BJ (cell line): ENCODE measurements around the gene SATB2. TPM values are rescaled to one million over a fixed set of nuclear protein-coding genes. Genes with fewer than 3 reads are reported as not detected.

ENCODE experiments used
- CTCF ChIA-PET: fragments of 350-600 bp; formaldehyde crosslinking; extraction: SDS; loops from one replicate; lab custom pipeline; 2021; ENCODE audit warnings: antibody characterized with exemption, inconsistent platforms; lab: Yijun Ruan, JAX
- POLR2A ChIA-PET: fragments of 300-600 bp; sonication (Branson Sonifier 250); formaldehyde crosslinking; extraction: SDS; loops from one replicate; lab custom pipeline; 2021; ENCODE audit warnings: antibody characterized with exemption; lab: Charles Lee
- DNase-seq: peaks from one replicate; pipeline ENCODE4 v3.0.0-alpha.2; 2011; ENCODE audit warnings: low read depth
- H3K27me3 ChIP-seq: 2 replicates; pipeline ENCODE4 v1.6.0; 2011; ENCODE audit warnings: low read length; ENCODE audit not compliant: control insufficient read depth, insufficient read depth
- H3K36me3 ChIP-seq: 2 replicates; pipeline ENCODE4 v1.5.1; 2011; ENCODE audit warnings: low read length; ENCODE audit not compliant: control insufficient read depth, insufficient read depth
- H3K4me3 ChIP-seq: 2 replicates; pipeline ENCODE4 v1.5.1; 2011; ENCODE audit warnings: low read depth, mild to moderate bottlenecking, control low read depth, low read length
- CTCF ChIP-seq: IDR thresholded peaks from 2 replicates; pipeline ENCODE4 v1.5.1; 2011; ENCODE audit warnings: low read depth, mild to moderate bottlenecking, control low read depth, inconsistent platforms, low read length, moderate library complexity; ENCODE audit not compliant: insufficient read depth
- polyA plus RNA-seq: library from polyadenylated mRNA; depleted of rRNA; stranded (reverse); fragments of >200 nt; gene quantifications from 2 replicates; pipeline ENCODE4 v1.2.3, GENCODE V29; 2011

Gene SATB2
- polyA plus RNA-seq, 1 experiment = 4.8 TPM

- POLR2A ChIA-PET = no interaction called here
- H3K36me3 ChIP-seq = peaks cover 3% of the 10 kb centered on the region
- TF ChIP-seq CTCF = no peak
- CTCF ChIA-PET = no interaction called here
- no peaks in the 10 kb centered on the region for H3K27me3 ChIP-seq
- DNase-seq = no peak
- no peak overlapping the region for H3K4me3 ChIP-seq
Observed at GRCh38 chr2:199312931-199313330, 144.8 kb downstream of the SATB2 start.

GRCh38 chr2:199310771-199311585, 146.8 kb downstream of the SATB2 start:
- TF ChIP-seq CTCF = no peak
- DNase-seq = no peak
- Histone ChIP-seq H3K36me3 (peaks cover 3% of the 10 kb centered on the region), H3K4me3 (no peak overlapping the region), H3K27me3 (no peaks in the 10 kb centered on the region)
- POLR2A ChIA-PET = no interaction called here
- CTCF ChIA-PET = no interaction called here

- no peak for DNase-seq
- TF ChIP-seq CTCF = no peak
- Histone ChIP-seq H3K36me3 (peaks cover 3% of the 10 kb centered on the region), H3K27me3 (no peaks in the 10 kb centered on the region), H3K4me3 (no peak overlapping the region)
- ChIA-PET POLR2A (no interaction called here), CTCF (no interaction called here)
Observed at GRCh38 chr2:199309973-199310372, 147.8 kb downstream of the SATB2 start.

GRCh38 chr2:199309411-199309810, 148.3 kb downstream of the SATB2 start:
- no peak for DNase-seq
- ChIA-PET CTCF (no interaction called here), POLR2A (no interaction called here)
- no peak overlapping the region for H3K4me3 ChIP-seq
- no peaks in the 10 kb centered on the region for H3K27me3 ChIP-seq
- TF ChIP-seq CTCF = no peak
- peaks cover 3% of the 10 kb centered on the region for H3K36me3 ChIP-seq

GRCh38 chr2:199308567-199308966, 149.2 kb downstream of the SATB2 start:
- no peak for TF ChIP-seq CTCF
- no peak for DNase-seq
- POLR2A ChIA-PET = no interaction called here
- Histone ChIP-seq H3K36me3 (peaks cover 3% of the 10 kb centered on the region), H3K27me3 (no peaks in the 10 kb centered on the region), H3K4me3 (no peak overlapping the region)
- CTCF ChIA-PET = no interaction called here
